MCF 10A (cell line): ENCODE results near the gene GPR137B. TPM values are rescaled to one million over a fixed set of nuclear protein-coding genes. Genes with fewer than 3 reads are reported as not detected.
A peak's percentile ranks its signal among the peaks of the same experiment; 100 is the strongest.

Experiments
- BruUV-seq: library from RNA; stranded (reverse); fragments of 400-500 nt; replicated peaks from 2 replicates; lab custom pipeline; 2021; lab: Mats Ljungman, UMichigan
- CTCF ChIA-PET: fragments of 300-600 bp; sonication (Branson Sonifier 250); formaldehyde crosslinking; extraction: SDS; loops from one replicate; lab custom pipeline; 2021; ENCODE audit warnings: antibody characterized with exemption, inconsistent platforms; lab: Yijun Ruan, JAX
- POLR2A ChIA-PET: fragments of 300-600, 350-650 bp; sonication (Branson Sonifier 250); formaldehyde crosslinking; extraction: SDS; loops from one replicate; lab custom pipeline; 2020; ENCODE audit warnings: antibody characterized with exemption, inconsistent platforms; lab: Yijun Ruan, JAX
- DNase-seq: peaks from one replicate; pipeline ENCODE4 v3.0.0-alpha.2; 2018; ENCODE audit not compliant: unreplicated experiment
- H3K27ac Mint-ChIP-seq: one replicate; pipeline ENCODE4 v1.8.0; 2022; ENCODE audit warnings: mild to moderate bottlenecking, low read depth, mixed read lengths; ENCODE audit not compliant: unreplicated experiment
- H3K27me3 Mint-ChIP-seq: one replicate; pipeline ENCODE4 v1.8.0; 2022; ENCODE audit warnings: mixed read lengths; ENCODE audit not compliant: insufficient read depth, unreplicated experiment
- H3K36me3 Mint-ChIP-seq: one replicate; pipeline ENCODE4 v1.8.0; 2022; ENCODE audit warnings: mild to moderate bottlenecking, moderate library complexity, mixed read lengths; ENCODE audit not compliant: insufficient read depth, unreplicated experiment
- H3K4me1 Mint-ChIP-seq: one replicate; pipeline ENCODE4 v1.8.0; 2022; ENCODE audit warnings: mixed read lengths; ENCODE audit not compliant: insufficient read depth, unreplicated experiment
- H3K4me3 Mint-ChIP-seq: one replicate; pipeline ENCODE4 v1.8.0; 2022; ENCODE audit warnings: mild to moderate bottlenecking, moderate library complexity, mixed read lengths; ENCODE audit not compliant: unreplicated experiment
- H3K9me3 Mint-ChIP-seq: one replicate; pipeline ENCODE4 v1.8.0; 2022; ENCODE audit warnings: mixed read lengths; ENCODE audit not compliant: unreplicated experiment
- CTCF ChIP-seq: fragments of 200-600 bp; IDR thresholded peaks from one replicate; pipeline ENCODE4 v1.8.0; 2022; ENCODE audit warnings: antibody characterized with exemption, mild to moderate bottlenecking; ENCODE audit not compliant: unreplicated experiment
- intact Hi-C: fragments of 100-400 bp; cut with micrococcal nuclease; formaldehyde crosslinking; loops from 2 replicates; pipeline ENCODE4 v1.14.1; 2022
- total RNA-seq: library from RNA; stranded (reverse); gene quantifications from 2 replicates; pipeline ENCODE4 v1.2.3, GENCODE V29; 2022

GPR137B gene
- total RNA-seq, 1 experiment from 2014 or later = 8.4 TPM

- no TSS peak for BruUV-seq
- intact Hi-C loops = loop anchor here (5.0 kb wide), 1 partner anchor 115 kb away; the partner anchor contains the start of gene ERO1B
- Mint-ChIP-seq H3K4me3 (no peak overlapping the region), H3K27ac (no peak overlapping the region), H3K27me3 (no peaks in the 10 kb centered on the region), H3K9me3 (peaks cover 9% of the 10 kb centered on the region), H3K4me1 (peaks cover 7% of the 10 kb centered on the region), H3K36me3 (no peaks in the 10 kb centered on the region)
- ChIA-PET CTCF (interaction anchor here (0.8 to 1.0 kb wide), 2 partner anchors 24 to 40 kb away, joined by 3 read pairs; no protein-coding TSS in a partner anchor), POLR2A (interaction anchor here (1.2 kb wide), 1 partner anchor 24 kb away, joined by 5 read pairs; no protein-coding TSS in a partner anchor)
- no peak for DNase-seq
- no peak for TF ChIP-seq CTCF
Measured at GRCh38 chr1:236167154-236167553, 24.8 kb downstream of the GPR137B start.

- no peak for TF ChIP-seq CTCF
- Mint-ChIP-seq H3K27me3 (no peaks in the 10 kb centered on the region), H3K36me3 (no peaks in the 10 kb centered on the region), H3K4me3 (no peak overlapping the region), H3K9me3 (peaks cover 9% of the 10 kb centered on the region), H3K4me1 (peaks cover 7% of the 10 kb centered on the region), H3K27ac (no peak overlapping the region)
- intact Hi-C loops = loop anchor here (5.0 kb wide), 1 partner anchor 115 kb away; the partner anchor contains the start of gene ERO1B
- POLR2A ChIA-PET = interaction anchor here (1.2 kb wide), 1 partner anchor 24 kb away, joined by 5 read pairs; no protein-coding TSS in a partner anchor
- no peak for DNase-seq
- no TSS peak for BruUV-seq
- CTCF ChIA-PET = interaction anchor here (1.0 kb wide), 1 partner anchor 40 kb away, joined by 3 read pairs; no protein-coding TSS in a partner anchor
Measured at GRCh38 chr1:236167578-236167977, 25.2 kb downstream of the GPR137B start.

GRCh38 chr1:236168716-236169429, 26.5 kb downstream of the GPR137B start:
- no peaks in the 10 kb centered on the region for H3K36me3 Mint-ChIP-seq
- peaks cover 2% of the 10 kb centered on the region for H3K9me3 Mint-ChIP-seq
- peak overlapping the region; percentile 34 for H3K27ac Mint-ChIP-seq
- H3K4me1 Mint-ChIP-seq = peaks cover 7% of the 10 kb centered on the region
- no peaks in the 10 kb centered on the region for H3K27me3 Mint-ChIP-seq
- peak; percentile 99 for DNase-seq
- ChIA-PET POLR2A (no interaction called here), CTCF (interaction anchor here (0.7 to 1.1 kb wide), 2 partner anchors 14 to 43 kb away, joined by 3 read pairs; no protein-coding TSS in a partner anchor)
- no TSS peak for BruUV-seq
- TF ChIP-seq CTCF = peak; percentile 25
- H3K4me3 Mint-ChIP-seq = no peak overlapping the region
- intact Hi-C loops = loop anchor here (5.0 kb wide), 1 partner anchor 113 kb away; the partner anchor contains the start of gene ERO1B

GRCh38 chr1:236172041-236172579, 29.8 kb downstream of the GPR137B start:
- Mint-ChIP-seq H3K27me3 (no peaks in the 10 kb centered on the region), H3K36me3 (no peaks in the 10 kb centered on the region), H3K9me3 (no peaks in the 10 kb centered on the region), H3K4me3 (no peak overlapping the region), H3K4me1 (peaks cover 7% of the 10 kb centered on the region), H3K27ac (no peak overlapping the region)
- intact Hi-C loops = no loop called here
- TF ChIP-seq CTCF = no peak
- CTCF ChIA-PET = interaction anchor here (0.7 kb wide), 2 partner anchors 193 to 454 kb away, joined by 3 read pairs; no protein-coding TSS in a partner anchor
- POLR2A ChIA-PET = interaction anchor here (0.8 kb wide), 1 partner anchor 35 kb away, joined by 3 read pairs; no protein-coding TSS in a partner anchor
- no peak for DNase-seq
- no TSS peak for BruUV-seq
